Measurements from ENCODE around the gene SLC9C1.

Gene SLC9C1

GRCh38 chr3:112297714-112298113 is 3.7 kb upstream of the SLC9C1 start:
- no peak for DNase-seq
- H3K27me3 Mint-ChIP-seq = no peaks in the 10 kb centered on the region
- H3K4me3 Mint-ChIP-seq = peak overlapping the region; percentile 25
- peaks cover 31% of the 10 kb centered on the region for H3K4me1 Mint-ChIP-seq (ENCODE audit: low read depth)
- H3K36me3 Mint-ChIP-seq (ENCODE audit: low read depth) = no peaks in the 10 kb centered on the region
- H3K9me3 Mint-ChIP-seq = no peaks in the 10 kb centered on the region
- no peak overlapping the region for H3K27ac Mint-ChIP-seq

- no peaks in the 10 kb centered on the region for H3K27me3 Mint-ChIP-seq
- no peaks in the 10 kb centered on the region for H3K9me3 Mint-ChIP-seq
- H3K36me3 Mint-ChIP-seq (ENCODE audit: low read depth) = no peaks in the 10 kb centered on the region
- H3K27ac Mint-ChIP-seq = no peak overlapping the region
- no peak for DNase-seq
- H3K4me3 Mint-ChIP-seq = no peak overlapping the region
- H3K4me1 Mint-ChIP-seq (ENCODE audit: low read depth) = peaks cover 8% of the 10 kb centered on the region
These were observed 5.0 kb downstream of the SLC9C1 start for GRCh38 chr3:112289011-112289410.

GRCh38 chr3:112280266-112280665 is 13.8 kb downstream of the SLC9C1 start:
- Mint-ChIP-seq H3K9me3 (no peaks in the 10 kb centered on the region), H3K27ac (no peak overlapping the region), H3K4me3 (no peak overlapping the region), H3K27me3 (peaks cover 12% of the 10 kb centered on the region), H3K36me3 (ENCODE audit: low read depth) (no peaks in the 10 kb centered on the region), H3K4me1 (ENCODE audit: low read depth) (no peaks in the 10 kb centered on the region)
- no peak for DNase-seq

GRCh38 chr3:112273536-112273935 is 20.5 kb downstream of the SLC9C1 start:
- Mint-ChIP-seq H3K4me1 (ENCODE audit: low read depth) (no peaks in the 10 kb centered on the region), H3K27ac (no peak overlapping the region), H3K9me3 (no peaks in the 10 kb centered on the region), H3K27me3 (peaks cover 10% of the 10 kb centered on the region), H3K4me3 (no peak overlapping the region), H3K36me3 (ENCODE audit: low read depth) (no peaks in the 10 kb centered on the region)
- DNase-seq = no peak

- no peak overlapping the region for H3K27ac Mint-ChIP-seq
- H3K9me3 Mint-ChIP-seq = no peaks in the 10 kb centered on the region
- H3K4me3 Mint-ChIP-seq = no peak overlapping the region
- H3K27me3 Mint-ChIP-seq = no peaks in the 10 kb centered on the region
- DNase-seq = no peak
- no peaks in the 10 kb centered on the region for H3K36me3 Mint-ChIP-seq (ENCODE audit: low read depth)
- peaks cover 8% of the 10 kb centered on the region for H3K4me1 Mint-ChIP-seq (ENCODE audit: low read depth)
These were observed 32.3 kb downstream of the SLC9C1 start for GRCh38 chr3:112261742-112262141.

- H3K27me3 Mint-ChIP-seq = no peaks in the 10 kb centered on the region
These were observed 33.5 kb downstream of the SLC9C1 start for GRCh38 chr3:112260563-112260962.

GRCh38 chr3:112253301-112253971 is 40.6 kb downstream of the SLC9C1 start:
- Mint-ChIP-seq H3K36me3 (ENCODE audit: low read depth) (no peaks in the 10 kb centered on the region), H3K27ac (no peak overlapping the region), H3K4me3 (no peak overlapping the region), H3K27me3 (no peaks in the 10 kb centered on the region), H3K9me3 (peaks cover 17% of the 10 kb centered on the region), H3K4me1 (ENCODE audit: low read depth) (no peaks in the 10 kb centered on the region)
- no peak for DNase-seq

More at GRCh38 chr3:112260563-112260962, 33.5 kb downstream of the SLC9C1 start:
- no peak for DNase-seq
- peaks cover 8% of the 10 kb centered on the region for H3K4me1 Mint-ChIP-seq (ENCODE audit: low read depth)
- peaks cover 2% of the 10 kb centered on the region for H3K9me3 Mint-ChIP-seq
- no peak overlapping the region for H3K4me3 Mint-ChIP-seq
- no peak overlapping the region for H3K27ac Mint-ChIP-seq
- no peaks in the 10 kb centered on the region for H3K36me3 Mint-ChIP-seq (ENCODE audit: low read depth)

- no peak for DNase-seq
- Mint-ChIP-seq H3K36me3 (ENCODE audit: low read depth) (no peaks in the 10 kb centered on the region), H3K4me1 (ENCODE audit: low read depth) (no peaks in the 10 kb centered on the region), H3K27me3 (no peaks in the 10 kb centered on the region), H3K9me3 (peaks cover 2% of the 10 kb centered on the region), H3K27ac (no peak overlapping the region), H3K4me3 (no peak overlapping the region)
These were observed 46.1 kb downstream of the SLC9C1 start for GRCh38 chr3:112247900-112248299.

GRCh38 chr3:112247350-112247749 is 46.7 kb downstream of the SLC9C1 start:
- Mint-ChIP-seq H3K4me1 (ENCODE audit: low read depth) (no peaks in the 10 kb centered on the region), H3K36me3 (ENCODE audit: low read depth) (no peaks in the 10 kb centered on the region), H3K27ac (no peak overlapping the region), H3K4me3 (no peak overlapping the region), H3K9me3 (peaks cover 2% of the 10 kb centered on the region), H3K27me3 (no peaks in the 10 kb centered on the region)
- DNase-seq = no peak

GRCh38 chr3:112233083-112233482 is 60.9 kb downstream of the SLC9C1 start:
- Mint-ChIP-seq H3K27me3 (no peaks in the 10 kb centered on the region), H3K36me3 (ENCODE audit: low read depth) (no peaks in the 10 kb centered on the region), H3K4me1 (ENCODE audit: low read depth) (peaks cover 8% of the 10 kb centered on the region), H3K4me3 (no peak overlapping the region), H3K9me3 (no peaks in the 10 kb centered on the region), H3K27ac (no peak overlapping the region)
- no peak for DNase-seq

- H3K4me1 Mint-ChIP-seq (ENCODE audit: low read depth) = peaks cover 8% of the 10 kb centered on the region
- no peak for DNase-seq
- peaks cover 2% of the 10 kb centered on the region for H3K9me3 Mint-ChIP-seq
- no peaks in the 10 kb centered on the region for H3K27me3 Mint-ChIP-seq
- H3K36me3 Mint-ChIP-seq (ENCODE audit: low read depth) = no peaks in the 10 kb centered on the region
- H3K4me3 Mint-ChIP-seq = no peak overlapping the region
- H3K27ac Mint-ChIP-seq = no peak overlapping the region
These were observed 62.3 kb downstream of the SLC9C1 start for GRCh38 chr3:112231727-112232126.

- no peaks in the 10 kb centered on the region for H3K27me3 Mint-ChIP-seq
- DNase-seq = no peak
- H3K4me1 Mint-ChIP-seq (ENCODE audit: low read depth) = peaks cover 8% of the 10 kb centered on the region
- peaks cover 13% of the 10 kb centered on the region for H3K9me3 Mint-ChIP-seq
- H3K36me3 Mint-ChIP-seq (ENCODE audit: low read depth) = no peaks in the 10 kb centered on the region
- H3K4me3 Mint-ChIP-seq = no peak overlapping the region
- H3K27ac Mint-ChIP-seq = no peak overlapping the region
These were observed 64.0 kb downstream of the SLC9C1 start for GRCh38 chr3:112230033-112230432.

- no peak for DNase-seq
- H3K9me3 Mint-ChIP-seq = peaks cover 25% of the 10 kb centered on the region
- peaks cover 8% of the 10 kb centered on the region for H3K4me1 Mint-ChIP-seq (ENCODE audit: low read depth)
- H3K27me3 Mint-ChIP-seq = no peaks in the 10 kb centered on the region
- no peak overlapping the region for H3K27ac Mint-ChIP-seq
- no peak overlapping the region for H3K4me3 Mint-ChIP-seq
- H3K36me3 Mint-ChIP-seq (ENCODE audit: low read depth) = no peaks in the 10 kb centered on the region
These were observed 65.2 kb downstream of the SLC9C1 start for GRCh38 chr3:112228786-112229185.

- H3K4me1 Mint-ChIP-seq (ENCODE audit: low read depth) = no peaks in the 10 kb centered on the region
- H3K4me3 Mint-ChIP-seq = no peak overlapping the region
- no peak for DNase-seq
- no peak overlapping the region for H3K27ac Mint-ChIP-seq
- H3K27me3 Mint-ChIP-seq = no peaks in the 10 kb centered on the region
- H3K9me3 Mint-ChIP-seq = peaks cover 6% of the 10 kb centered on the region
- no peaks in the 10 kb centered on the region for H3K36me3 Mint-ChIP-seq (ENCODE audit: low read depth)
These were observed 93.7 kb downstream of the SLC9C1 start for GRCh38 chr3:112200317-112200666.

- Mint-ChIP-seq H3K9me3 (peaks cover 7% of the 10 kb centered on the region), H3K4me3 (no peak overlapping the region), H3K4me1 (ENCODE audit: low read depth) (no peaks in the 10 kb centered on the region), H3K36me3 (ENCODE audit: low read depth) (no peaks in the 10 kb centered on the region), H3K27ac (no peak overlapping the region), H3K27me3 (no peaks in the 10 kb centered on the region)
- DNase-seq = no peak
These were observed 94.2 kb downstream of the SLC9C1 start for GRCh38 chr3:112199622-112200316.

All from activated T-cell treated with anti-CD3 and anti-CD28 coated beads, Interleukin-2, amount 50 U/mL, for 24 hours (primary cell).